GM12864 (cell line): ENCODE measurements around the gene STIM2.

Experiments used
- DNase-seq: peaks from one replicate; pipeline ENCODE4 v3.0.0-alpha.2; 2011; ENCODE audit warnings: low read depth
- H3K4me3 ChIP-seq: 2 replicates; pipeline ENCODE4 v1.5.1; 2011; ENCODE audit warnings: mild to moderate bottlenecking, low read depth, low read length, control low read depth
- CTCF ChIP-seq: IDR thresholded peaks from 2 replicates; pipeline ENCODE4 v1.5.1; 2011; ENCODE audit warnings: low read depth, mild to moderate bottlenecking, moderate library complexity, low read length, control low read depth, inconsistent platforms; ENCODE audit errors: missing control alignments

STIM2 gene

GRCh38 chr4:27011401-27011800 is 150.8 kb downstream of the STIM2 start:
- H3K4me3 ChIP-seq: no peak overlapping the region
- no peak for TF ChIP-seq CTCF
- no peak for DNase-seq

- TF ChIP-seq CTCF: no peak
- no peak overlapping the region for H3K4me3 ChIP-seq
- DNase-seq: no peak
These were observed 152.4 kb downstream of the STIM2 start for GRCh38 chr4:27013012-27013411.

GRCh38 chr4:27016551-27016950 is 155.9 kb downstream of the STIM2 start:
- no peak for TF ChIP-seq CTCF
- no peak for DNase-seq
- no peak overlapping the region for H3K4me3 ChIP-seq

- DNase-seq: no peak
- no peak overlapping the region for H3K4me3 ChIP-seq
- no peak for TF ChIP-seq CTCF
These were observed 157.0 kb downstream of the STIM2 start for GRCh38 chr4:27017623-27018022.

GRCh38 chr4:27018076-27018475 is 157.4 kb downstream of the STIM2 start:
- DNase-seq: no peak
- H3K4me3 ChIP-seq: no peak overlapping the region
- no peak for TF ChIP-seq CTCF

GRCh38 chr4:27018910-27019309 is 158.3 kb downstream of the STIM2 start:
- no peak for TF ChIP-seq CTCF
- H3K4me3 ChIP-seq: no peak overlapping the region

GRCh38 chr4:27019766-27020165 is 159.1 kb downstream of the STIM2 start:
- H3K4me3 ChIP-seq: no peak overlapping the region
- no peak for DNase-seq
- TF ChIP-seq CTCF: no peak

More at GRCh38 chr4:27018910-27019309, 158.3 kb downstream of the STIM2 start:
- DNase-seq: no peak
